ENCODE measurements around the gene SHROOM4.

Gene SHROOM4

DNA sequence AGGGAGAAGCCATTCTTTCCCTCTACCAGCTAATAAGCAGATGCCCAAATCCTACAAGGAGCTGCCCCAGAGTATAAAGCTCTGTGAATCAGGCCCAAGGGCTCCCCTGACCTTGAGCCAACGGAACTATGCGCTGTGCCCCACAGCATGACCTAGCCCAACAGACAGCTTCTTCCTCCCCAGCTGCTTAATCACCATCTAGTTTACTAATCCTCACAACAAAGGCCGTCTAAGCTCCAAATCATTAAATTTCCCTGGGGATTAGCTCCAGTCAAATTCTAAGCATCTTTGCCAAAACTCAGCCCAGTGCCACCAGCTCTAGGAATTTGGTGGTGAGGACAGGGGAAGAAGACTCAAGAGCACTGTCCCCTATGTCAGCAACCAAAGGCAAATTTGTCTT lies 113.1 kb downstream of the SHROOM4 start:
- no peak for DNase-seq

DNA sequence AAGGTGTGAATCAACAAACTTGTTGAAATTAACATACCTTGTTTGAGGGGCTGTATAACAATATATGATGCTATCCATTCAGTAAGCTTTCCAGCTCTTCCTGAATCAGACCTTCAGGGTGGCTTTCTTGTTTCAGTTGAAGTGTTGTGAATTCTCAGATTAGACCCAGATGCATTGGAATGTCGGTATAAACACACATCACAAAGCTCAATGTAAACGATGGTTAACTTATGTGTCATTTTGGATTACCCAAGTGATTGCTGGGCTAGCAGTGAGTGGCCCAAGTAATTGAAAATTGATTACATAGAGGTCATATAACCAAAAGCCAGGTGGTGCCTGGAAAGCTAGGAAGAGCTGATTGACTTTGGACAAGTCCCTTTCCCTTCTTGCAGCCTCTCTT lies 115.0 kb downstream of the SHROOM4 start:
- no peak for DNase-seq

DNA sequence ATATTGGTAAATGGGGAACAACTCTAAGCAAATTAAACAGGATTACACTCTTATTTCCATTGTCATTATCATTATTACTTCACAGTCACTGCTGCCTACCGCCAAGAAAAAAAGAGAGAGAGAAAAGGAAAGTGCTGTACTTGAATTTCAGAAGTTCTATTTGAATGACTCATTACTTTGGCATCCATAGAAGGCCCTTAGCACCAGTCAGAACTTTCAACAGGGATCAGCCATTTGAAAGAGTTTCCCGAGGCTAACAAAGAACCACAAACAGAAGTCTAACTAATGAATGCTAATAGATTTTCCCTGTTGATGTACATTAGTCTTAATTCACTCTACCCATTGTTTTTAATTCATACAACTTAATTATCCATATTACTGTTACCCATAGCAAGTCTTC lies 116.3 kb downstream of the SHROOM4 start:
- DNase-seq: peak; percentile 46

DNA sequence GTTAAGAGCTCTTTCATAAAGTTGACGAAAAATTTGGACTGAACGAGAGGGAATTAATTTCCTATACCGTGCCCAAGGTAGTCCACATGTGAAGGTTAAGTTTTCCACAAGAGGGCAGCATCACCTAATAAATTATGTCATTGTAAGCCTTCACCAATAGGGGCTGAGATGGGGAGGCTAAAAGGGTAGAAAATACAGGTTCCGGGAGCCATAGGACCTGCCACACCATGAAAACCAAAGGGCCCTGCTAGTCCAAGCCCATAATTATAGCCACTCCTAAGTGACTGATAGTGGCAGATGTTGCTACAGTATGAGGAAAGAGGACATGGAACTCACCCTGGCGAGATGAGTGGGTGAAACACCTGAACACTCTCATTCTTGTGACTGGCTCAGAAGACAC lies 122.2 kb downstream of the SHROOM4 start:
- DNase-seq: peak; percentile 20

DNA sequence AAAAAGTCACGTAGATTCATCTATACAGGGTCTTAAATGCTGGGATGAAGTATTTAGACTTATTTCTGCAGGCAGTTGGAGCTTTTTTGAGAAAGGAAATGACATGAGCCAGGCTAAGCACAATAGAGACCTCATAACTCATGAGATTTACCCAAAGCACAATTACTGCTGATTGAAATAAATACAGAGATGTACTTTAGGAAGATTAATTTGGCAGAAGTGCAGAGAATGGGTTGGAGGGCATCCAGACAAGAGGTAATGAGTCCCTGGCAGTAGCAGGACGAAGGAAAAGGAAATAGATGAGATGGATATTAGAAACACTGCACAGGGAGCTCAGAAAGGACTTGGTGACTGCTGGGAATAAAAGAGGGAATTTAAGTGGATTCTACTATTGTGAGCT lies 129.1 kb downstream of the SHROOM4 start:
- no peak for DNase-seq

DNA sequence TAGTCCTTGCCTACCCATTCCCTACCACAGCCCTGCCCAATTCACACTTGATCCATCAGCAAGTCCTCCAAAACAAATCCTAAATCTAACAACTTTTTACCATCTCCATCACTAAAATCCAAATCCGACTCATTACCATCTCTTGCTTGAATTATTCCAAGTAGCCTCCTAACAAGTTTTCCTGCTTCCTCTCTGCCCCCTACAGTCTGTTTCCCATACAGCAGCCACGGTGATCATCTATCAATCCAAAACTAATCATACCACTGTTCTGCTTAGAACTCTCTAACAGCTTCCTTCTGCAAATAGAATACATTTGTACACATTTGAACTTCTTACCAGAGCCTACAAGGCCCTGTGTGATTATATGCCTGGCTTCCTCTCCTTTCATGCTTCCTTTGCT lies 133.0 kb downstream of the SHROOM4 start:
- no peak for DNase-seq

DNA sequence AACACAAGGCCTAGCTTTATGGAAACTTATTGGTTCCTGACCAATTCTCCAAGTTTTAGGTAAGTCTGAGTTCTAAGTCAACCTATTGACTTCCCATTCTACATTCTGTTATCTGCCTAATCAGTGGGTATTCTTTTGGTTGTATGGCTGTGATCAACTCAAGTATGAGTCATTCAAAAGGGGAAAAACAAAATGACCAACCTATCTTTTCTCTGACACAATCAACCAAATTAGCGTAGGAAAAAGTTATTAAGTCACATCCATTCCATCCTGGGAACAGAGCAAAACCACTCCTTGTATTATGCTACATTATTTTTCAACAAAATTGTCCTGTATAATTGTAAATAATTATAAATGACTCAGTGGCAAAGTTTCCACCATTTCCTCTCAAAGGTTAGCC lies 136.2 kb downstream of the SHROOM4 start:
- no peak for DNase-seq

DNA sequence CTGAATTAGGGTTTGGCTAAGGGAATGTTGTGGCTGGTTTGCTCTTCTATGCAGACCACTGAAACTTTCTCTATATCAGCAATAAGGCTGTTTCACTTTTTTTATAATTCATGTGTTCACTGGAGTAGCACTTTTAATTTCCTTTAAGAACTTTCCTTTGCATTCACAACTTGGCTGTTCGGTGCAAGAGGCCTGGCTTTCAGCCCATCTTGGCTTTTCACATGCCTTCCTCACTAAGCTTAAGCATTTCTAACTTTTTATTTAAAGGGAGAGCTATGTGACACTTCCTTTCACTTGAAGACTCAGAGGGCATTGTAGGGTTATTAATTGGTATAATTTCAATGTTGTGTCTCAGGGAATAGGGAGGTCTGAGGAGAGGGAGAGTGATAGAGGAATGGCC lies 142.3 kb downstream of the SHROOM4 start:
- DNase-seq: no peak

DNA sequence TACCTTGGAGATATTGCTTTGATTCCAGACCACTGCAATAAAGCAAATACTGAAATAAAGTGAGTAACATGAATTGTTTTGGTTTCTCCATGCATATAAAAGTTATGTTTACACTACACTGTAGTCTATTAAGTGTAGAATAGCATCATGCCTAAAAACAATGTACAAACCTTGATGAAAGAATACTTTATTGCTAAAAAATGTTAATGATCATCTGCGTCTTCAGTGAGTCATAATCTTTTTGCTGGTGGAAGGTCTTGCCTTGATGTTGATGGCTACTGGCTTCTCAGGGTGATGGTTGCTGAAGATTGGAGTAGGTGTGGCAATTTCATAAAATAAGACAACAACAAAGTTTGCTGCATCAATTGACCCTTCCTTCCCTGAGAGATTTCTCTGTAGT lies 145.1 kb downstream of the SHROOM4 start:
- no peak for DNase-seq

DNA sequence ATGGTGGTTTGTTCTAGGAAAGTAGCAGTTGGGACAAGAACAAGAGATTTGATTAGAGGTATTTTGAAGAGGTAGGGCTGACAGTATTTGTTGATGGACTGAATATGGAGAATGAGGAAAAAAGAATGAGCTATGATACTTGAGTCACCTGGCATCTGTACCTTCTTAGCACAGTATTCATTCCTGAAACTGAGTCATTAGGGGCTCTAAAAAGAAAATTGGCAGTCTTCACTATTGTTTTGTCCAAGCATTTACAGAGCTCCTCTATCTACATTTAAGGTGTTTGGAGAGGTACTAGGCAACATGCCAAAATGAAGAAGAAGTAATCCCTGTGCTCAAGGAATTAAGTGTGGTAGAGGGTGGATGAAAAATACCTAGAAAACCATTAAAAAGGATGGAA lies 165.8 kb downstream of the SHROOM4 start:
- DNase-seq: no peak

DNA sequence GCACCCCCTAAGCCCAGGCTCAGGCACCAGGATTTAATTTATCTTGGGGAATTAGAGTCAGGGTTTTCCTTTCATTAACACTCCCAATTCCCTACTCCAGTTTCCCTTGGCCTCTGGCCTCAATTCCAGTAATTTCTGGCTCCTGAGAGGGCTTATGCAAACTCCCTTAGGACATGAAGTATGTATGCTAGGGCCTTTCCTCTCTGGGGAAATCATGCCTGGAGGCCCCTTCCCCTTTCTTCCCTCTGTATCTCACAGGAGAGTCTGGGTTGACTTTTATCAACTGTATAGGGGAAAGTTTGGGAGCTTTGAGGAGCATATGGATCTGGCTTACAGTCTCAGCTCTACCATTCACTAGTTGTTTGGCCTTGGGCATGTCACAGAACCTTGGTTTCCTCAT lies 169.5 kb downstream of the SHROOM4 start:
- no peak for DNase-seq

DNA sequence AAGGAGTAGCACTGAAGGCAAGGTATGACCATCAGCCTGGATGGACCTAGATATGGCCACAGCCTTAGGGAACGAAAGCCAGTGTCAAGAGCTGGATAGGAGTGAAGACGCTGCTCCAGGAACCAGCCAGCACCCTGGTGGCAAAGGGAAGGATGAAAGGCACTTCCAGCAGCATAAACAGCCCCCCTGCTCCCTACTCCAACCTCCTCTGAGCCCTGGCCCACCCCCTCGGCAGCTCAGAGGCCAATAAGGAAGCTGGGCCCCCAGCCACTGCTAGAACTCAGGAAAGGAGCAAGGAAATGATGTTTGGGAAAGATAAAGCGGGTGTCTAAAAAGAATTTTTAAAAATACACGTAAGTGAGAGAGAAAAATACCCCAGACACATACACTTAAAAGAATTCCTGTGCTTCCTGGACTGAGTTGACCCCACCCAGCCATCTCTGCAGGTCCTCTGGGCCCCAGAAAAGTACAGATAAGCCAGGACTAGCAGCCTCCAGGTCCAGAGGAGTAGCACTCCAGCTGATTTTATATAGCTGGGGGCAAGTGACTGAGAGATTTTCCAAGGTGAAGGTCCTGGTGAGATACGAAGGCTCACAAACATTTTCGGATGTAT lies 170.4 kb downstream of the SHROOM4 start:
- no peak for DNase-seq

DNA sequence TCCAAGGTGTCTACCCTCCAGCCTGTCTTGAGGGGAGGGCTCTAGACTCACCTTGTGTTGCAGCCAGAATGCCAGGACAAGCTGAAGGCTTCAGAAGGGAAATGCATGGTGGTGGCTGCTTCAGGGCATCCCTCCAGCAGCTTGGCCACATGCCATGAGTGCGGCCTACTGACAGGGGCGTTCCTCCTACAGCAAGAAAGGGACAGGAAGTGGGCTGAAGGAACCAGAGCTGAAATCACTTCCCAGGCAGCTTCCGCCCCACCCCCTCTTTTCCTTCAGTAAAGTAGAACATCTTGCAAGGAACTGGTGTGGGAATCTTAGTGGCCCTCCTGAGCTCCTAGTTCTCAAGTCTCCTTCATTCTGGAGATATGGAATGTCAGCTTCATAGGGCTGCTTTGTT lies 175.9 kb downstream of the SHROOM4 start:
- no peak for DNase-seq

DNA sequence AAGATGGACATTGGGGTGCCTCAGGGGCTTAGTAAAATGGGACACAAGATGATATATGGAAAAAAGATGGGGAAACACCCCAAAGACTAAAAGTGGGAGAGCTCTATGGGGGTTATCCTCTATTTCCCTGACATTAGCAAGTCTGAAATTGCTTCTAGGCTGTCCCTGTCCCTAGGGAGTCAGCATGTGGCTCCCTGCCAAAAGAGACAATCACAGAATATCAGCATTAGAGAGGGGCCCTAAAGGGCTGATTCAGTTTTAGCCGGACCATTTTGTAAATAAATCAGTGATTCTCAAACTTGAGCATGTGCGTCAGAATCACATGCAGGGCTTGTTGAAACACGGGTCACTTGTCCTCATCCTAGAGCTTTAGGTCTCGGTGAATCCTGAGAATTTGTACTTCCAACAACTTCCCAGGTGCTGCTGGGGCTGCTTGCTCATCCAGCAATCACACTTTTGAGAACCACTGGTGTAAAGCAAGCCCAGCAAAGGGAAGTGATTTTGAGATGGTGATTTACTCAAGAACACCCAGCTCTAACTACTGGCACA lies 178.1 kb downstream of the SHROOM4 start:
- no peak for DNase-seq

DNA sequence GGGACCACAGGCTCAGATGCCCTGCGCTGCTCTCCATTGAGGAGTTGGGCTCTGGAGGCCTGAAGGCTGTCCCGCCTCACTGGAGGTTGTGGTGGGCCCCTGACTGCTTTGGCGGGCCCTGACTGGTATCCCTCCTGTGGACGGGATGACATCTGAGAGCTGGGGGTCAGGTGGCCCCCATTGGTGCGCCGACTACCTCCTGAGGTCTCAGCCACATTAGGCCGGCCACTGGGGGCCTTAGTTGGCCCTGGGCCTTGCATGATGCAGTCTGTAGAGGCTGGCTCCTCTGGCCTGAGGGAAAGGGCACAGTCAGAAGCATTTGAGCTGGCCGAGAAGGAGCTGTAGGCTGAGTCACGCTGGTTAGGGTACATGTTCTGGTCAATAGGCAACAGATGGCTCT lies 178.8 kb downstream of the SHROOM4 start:
- DNase-seq: no peak

DNA sequence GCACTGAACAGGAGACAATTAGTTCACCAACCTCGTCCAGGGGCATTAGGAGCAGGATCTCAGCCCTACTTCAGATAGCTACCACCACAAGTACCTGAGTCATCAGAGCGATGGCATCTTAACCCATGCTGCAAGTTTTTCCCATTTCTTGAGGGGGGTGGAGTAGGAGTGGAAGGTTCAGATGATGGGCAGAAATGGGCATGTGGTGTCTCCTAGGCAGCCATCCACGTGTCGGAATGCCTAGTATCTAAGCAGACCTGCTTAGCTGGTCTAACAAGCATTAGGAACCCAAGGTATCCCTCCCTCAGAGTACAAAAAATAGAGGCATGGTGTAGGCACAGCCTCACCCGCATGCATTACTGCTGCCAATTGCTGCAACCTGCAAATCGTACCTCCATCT lies 184.2 kb downstream of the SHROOM4 start:
- no peak for DNase-seq

DNA sequence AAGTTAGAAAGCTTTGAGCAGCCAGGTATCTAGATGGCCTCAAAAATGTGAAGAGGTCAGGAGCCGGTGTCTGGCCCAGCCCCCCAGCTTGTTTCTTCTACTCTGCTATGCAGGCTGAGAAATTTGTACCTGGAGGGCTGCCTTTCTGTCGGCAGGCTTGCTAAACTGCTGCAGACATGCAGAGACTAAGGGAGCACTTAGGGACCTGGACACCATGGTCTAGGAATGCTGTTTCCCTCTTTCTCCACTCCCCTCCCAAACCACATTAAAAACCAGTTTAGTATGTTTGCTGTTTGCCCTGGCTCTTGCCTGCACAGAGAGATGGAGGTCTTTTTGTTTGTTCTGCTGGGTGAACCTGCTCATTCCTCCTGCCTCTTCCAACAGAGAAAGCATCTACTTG lies 186.3 kb downstream of the SHROOM4 start:
- DNase-seq: no peak

DNA sequence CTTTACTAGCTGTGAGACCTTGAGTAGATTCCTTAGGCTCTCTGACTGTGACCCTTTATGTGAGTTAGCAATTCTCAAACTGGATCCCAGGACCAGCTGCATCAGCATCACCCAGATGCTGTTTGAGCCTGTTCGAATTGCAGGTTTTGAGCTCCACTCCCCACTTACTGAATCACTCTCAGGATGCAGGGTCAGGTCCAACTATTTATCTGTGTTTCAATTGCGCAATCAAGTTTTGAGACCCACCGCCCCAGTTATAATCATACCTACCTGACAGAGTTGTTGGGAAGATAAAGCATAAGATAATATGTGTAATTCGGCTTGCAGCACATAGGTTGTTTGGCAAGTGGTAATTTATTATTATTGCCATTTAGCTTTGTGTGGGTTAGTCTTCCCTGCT lies 187.6 kb downstream of the SHROOM4 start:
- no peak for DNase-seq

DNA sequence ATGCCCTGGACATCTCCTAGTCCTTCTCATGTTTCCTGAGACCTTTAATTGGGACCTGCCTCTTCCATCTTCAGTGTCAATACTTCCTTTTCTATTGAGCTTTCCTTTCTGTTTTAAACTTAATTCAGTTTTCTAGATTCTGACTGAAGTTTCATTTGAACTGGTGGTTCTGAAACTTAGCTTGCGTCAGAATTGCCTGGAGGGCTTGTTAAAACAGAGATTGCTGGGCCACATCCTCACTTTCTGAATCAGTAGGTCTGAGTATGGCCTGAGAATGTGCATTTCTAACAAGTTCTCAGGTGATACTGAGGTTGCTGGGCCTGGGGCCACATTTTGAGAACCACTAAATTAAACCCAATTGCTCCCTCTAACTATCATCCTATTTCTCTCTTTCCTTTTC lies 191.2 kb downstream of the SHROOM4 start:
- no peak for DNase-seq

DNA sequence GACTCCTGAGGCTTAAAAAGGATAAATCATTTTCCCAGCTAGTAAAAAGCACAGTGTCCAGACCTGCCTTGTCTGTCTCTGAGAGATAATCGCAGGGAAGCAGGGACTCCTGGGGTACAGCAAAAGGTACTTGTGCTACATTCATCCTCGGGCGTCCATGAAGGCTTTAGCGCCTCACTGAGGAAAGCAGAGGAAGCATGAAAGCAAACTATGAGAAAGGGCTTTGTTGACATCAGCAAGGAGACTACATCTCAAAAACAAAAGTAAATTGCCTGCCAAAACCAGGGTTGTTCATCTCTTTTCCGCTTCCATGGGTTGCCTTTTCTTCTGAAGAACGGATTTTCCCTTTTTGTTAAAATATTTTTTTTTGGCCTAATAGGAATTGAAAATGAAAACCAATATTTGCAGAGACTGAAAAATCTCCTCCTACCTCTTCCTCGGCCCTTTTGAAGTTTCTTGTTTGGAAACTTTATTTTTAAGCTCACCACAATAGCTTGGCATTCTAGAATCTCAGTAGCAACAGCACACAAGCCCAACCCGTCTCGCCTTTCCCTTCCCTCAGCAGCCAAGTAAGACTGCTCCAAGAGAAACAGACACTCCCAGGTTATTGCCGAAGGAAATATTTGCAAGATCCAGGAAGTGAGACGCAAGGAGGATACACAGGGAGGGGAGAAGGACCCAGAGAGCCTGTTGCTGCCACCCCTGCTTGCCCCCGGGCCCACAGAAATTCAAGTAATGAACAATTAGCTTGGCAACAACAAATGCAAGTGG lies 195.0 kb downstream of the SHROOM4 start:
- no peak for DNase-seq

DNA sequence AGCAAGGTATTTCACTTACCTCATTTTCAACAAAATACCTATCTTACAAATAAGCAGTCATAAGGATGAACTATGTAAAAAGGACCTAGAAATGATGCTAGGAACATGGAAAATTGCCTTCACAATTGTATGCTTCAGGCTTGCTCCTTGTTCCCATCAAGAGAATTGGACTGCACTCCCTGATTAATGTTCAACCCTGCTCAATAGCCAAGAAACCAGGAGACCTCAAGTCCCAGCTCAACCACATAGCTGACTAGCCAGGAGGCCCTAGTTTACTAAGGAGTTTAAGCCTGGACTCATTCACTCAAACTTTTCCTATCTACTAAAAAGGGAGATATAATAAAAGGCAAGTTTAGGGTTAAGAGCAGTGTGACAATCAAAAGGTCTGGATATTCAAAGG lies 196.8 kb downstream of the SHROOM4 start:
- DNase-seq: no peak

DNA sequence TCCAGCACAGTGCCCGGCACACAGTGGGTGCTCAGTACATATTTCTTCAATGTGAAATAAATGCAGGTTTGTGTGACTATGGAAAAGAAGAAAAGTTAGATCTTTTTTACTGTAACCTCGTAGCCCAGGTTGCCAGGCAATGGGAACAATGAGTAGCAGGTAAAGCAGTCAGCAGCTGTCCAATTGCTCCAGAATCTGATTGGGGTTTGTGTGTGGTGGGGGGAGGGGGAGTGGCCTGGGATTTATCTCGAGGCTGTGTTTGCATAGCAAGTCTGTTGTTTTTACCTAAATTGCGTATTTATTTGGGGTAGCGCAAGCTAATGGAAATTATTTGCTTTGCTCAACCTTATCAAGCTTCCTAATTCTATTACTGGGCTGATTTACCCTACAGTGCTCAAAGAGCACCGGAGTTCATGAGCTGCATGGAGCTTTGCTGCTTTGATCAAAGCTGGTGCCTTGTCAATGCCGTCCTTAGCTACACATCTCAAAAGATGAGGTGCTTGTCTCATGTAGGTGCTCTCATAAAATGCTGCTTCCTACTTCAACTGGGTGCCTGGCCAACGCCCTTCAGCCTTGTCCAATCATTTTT lies 198.3 kb downstream of the SHROOM4 start:
- DNase-seq: no peak

DNA sequence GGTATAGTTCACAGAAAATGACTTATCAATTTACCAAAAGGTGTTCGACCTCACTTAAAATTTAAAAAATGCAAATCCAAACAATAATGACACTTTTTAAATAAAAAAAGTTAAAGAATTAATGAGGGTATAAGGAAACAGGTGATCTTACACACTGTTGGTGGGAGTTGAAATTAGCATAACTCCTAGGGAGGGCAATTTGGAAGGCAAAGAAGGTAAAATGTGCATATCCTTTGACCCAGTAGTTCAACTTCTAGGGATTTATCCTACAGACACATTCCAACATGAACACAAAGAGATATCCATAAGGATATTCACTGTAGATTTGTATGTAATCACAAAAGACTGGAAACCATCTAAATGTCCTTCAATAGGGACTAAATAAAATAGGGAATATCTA lies 199.5 kb downstream of the SHROOM4 start:
- no peak for DNase-seq

DNA sequence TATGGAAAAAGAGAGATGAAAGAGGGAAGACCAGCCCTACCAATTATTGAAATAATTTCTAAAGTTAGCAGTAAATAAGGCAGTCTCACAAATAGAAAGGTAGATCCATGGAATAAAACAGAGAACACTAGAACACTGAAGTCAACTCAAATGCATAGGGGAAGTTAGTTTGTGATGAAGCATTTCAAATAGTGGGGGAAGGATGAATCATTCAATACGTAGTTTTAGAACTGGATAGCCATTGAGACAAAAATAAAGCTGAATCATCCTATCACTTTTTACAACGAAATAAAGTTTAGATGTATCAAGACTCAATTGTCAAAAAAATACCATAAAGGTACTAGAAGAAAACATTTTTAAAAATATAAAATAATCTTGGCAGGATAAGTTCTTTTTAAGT lies 200.1 kb downstream of the SHROOM4 start:
- DNase-seq: no peak
